Inflammatory macrophage treated with lipopolysaccharide for 4 hours (primary cell): ENCODE measurements around the gene ABHD12.
"Not testable (repeated sequence)": the region's sequence is repeated elsewhere in the genome, so short reads cannot be mapped to it uniquely, and the experiment has no call there.

ENCODE experiments used
- DNase-seq: peaks from one replicate; pipeline ENCODE4 v3.0.0-alpha.2; 2020

Gene ABHD12

GRCh38 chr20:25274891-25275812, 115.5 kb downstream of the ABHD12 start:
- DNase-seq: no peak

GRCh38 chr20:25274481-25274880, 116.2 kb downstream of the ABHD12 start:
- DNase-seq: no peak

GRCh38 chr20:25273541-25274358, 116.9 kb downstream of the ABHD12 start:
- no peak for DNase-seq

GRCh38 chr20:25273046-25273445, 117.6 kb downstream of the ABHD12 start:
- no peak for DNase-seq

GRCh38 chr20:25272223-25273000, 118.2 kb downstream of the ABHD12 start:
- DNase-seq: no peak

GRCh38 chr20:25271486-25272222, 119.0 kb downstream of the ABHD12 start:
- no peak for DNase-seq

GRCh38 chr20:25270829-25271251, 119.8 kb downstream of the ABHD12 start:
- DNase-seq: no peak

- DNase-seq: no peak
Measured at GRCh38 chr20:25269833-25270170, 120.8 kb downstream of the ABHD12 start.

GRCh38 chr20:25269057-25269832, 121.4 kb downstream of the ABHD12 start:
- no peak for DNase-seq

- DNase-seq: not testable (repeated sequence)
Measured at GRCh38 chr20:25260770-25261437, 129.7 kb downstream of the ABHD12 start.

GRCh38 chr20:25259788-25260254, 130.8 kb downstream of the ABHD12 start:
- no peak for DNase-seq

GRCh38 chr20:25259358-25259757, 131.3 kb downstream of the ABHD12 start:
- no peak for DNase-seq

- DNase-seq: no peak
Measured at GRCh38 chr20:25258828-25259227, 131.8 kb downstream of the ABHD12 start.

- DNase-seq: no peak
Measured at GRCh38 chr20:25258476-25258805, 132.2 kb downstream of the ABHD12 start.

GRCh38 chr20:25257756-25258475, 132.7 kb downstream of the ABHD12 start:
- no peak for DNase-seq

GRCh38 chr20:25257130-25257529, 133.5 kb downstream of the ABHD12 start:
- DNase-seq: no peak

- no peak for DNase-seq
Measured at GRCh38 chr20:25256226-25256859, 134.3 kb downstream of the ABHD12 start.

GRCh38 chr20:25254986-25255680, 135.5 kb downstream of the ABHD12 start:
- DNase-seq: peak; percentile 13

GRCh38 chr20:25254571-25254970, 136.1 kb downstream of the ABHD12 start:
- DNase-seq: no peak
